Body of pancreas (tissue), 4 donors: ENCODE measurements around the gene SMG9. TPM values are rescaled to one million over a fixed set of nuclear protein-coding genes. Genes with fewer than 3 reads are reported as not detected.

ENCODE experiments used
- ATAC-seq: fragments of 150-250 bp; one replicate; pipeline ENCODE4 v1.9.1; 2016
- DNase-seq, 4 donors: peaks; one replicate each; pipeline ENCODE4 v3.0.0-alpha.2; 2019
- H3K27ac ChIP-seq, 4 donors: fragments of 200-600 bp; sonication (generic); 1 replicate in 3 of 4; 2 replicates in 1 of 4; pipeline versions ENCODE4 v1.5.1 to v1.6.1; 2016 to 2019; ENCODE audit warnings: mild to moderate bottlenecking in 1 of 4, mixed read lengths in 1 of 4, moderate library complexity in 1 of 4
- H3K27me3 ChIP-seq, 2 donors: fragments of 200-600 bp; sonication (generic); one replicate each; pipeline ENCODE4 v1.6.0; 2016; ENCODE audit warnings: mild to moderate bottlenecking in 1 of 2
- H3K36me3 ChIP-seq, 2 donors: fragments of 200-600 bp; sonication (generic); replicated peaks in 1 of 2; 2 replicates each; pipeline ENCODE4 v1.5.1; 2016; ENCODE audit warnings: low read depth in 2 of 2; ENCODE audit not compliant: insufficient read depth in 1 of 2
- H3K4me1 ChIP-seq: fragments of 200-600 bp; sonication (generic); one replicate; pipeline ENCODE4 v1.6.0; 2016
- H3K4me3 ChIP-seq, 2 donors: fragments of 200-600 bp; sonication (generic); 1 replicate in 1 of 2; 2 replicates in 1 of 2; pipeline ENCODE4 v1.5.1; 2016 to 2019
- H3K9me3 ChIP-seq, 3 donors: fragments of 200-600 bp; sonication (generic); 1 replicate in 2 of 3; 2 replicates in 1 of 3; pipeline ENCODE4 v1.5.1; 2016
- CTCF ChIP-seq, 7 experiments: fragments of 450-650 bp in 4 of 7; fragments of 200-600 bp in 3 of 7; sonication (generic) in 3 of 7; IDR thresholded peaks; one replicate each; pipeline ENCODE4 v1.5.1; 2016 to 2019; ENCODE audit warnings: antibody characterized with exemption in 7 of 7
- POLR2A ChIP-seq, 3 donors: fragments of 450-650 bp; IDR thresholded peaks; one replicate each; pipeline ENCODE4 v1.6.1; 2016; ENCODE audit warnings: antibody characterized with exemption in 3 of 3, mild to moderate bottlenecking in 2 of 3
- WGBS, 2 donors: methylation state at CpG; one replicate each; pipeline ENCODE4 v1.1.5; 2017; 5-methylcytosine and 5-hydroxymethylcytosine counted together
- intact Hi-C: fragments of 100-400 bp; cut with DNase I; formaldehyde crosslinking; loops from one replicate; pipeline ENCODE4 v1.15.1; 2023
- total RNA-seq, 2 donors: library from RNA; depleted of rRNA; stranded (reverse); fragments of >200 nt; gene quantifications; one replicate each; pipeline ENCODE4 v1.1.0, GENCODE V29; 2016

Gene SMG9
- total RNA-seq, 2 donors from 2014 or later, result 8.3 to 52.1 TPM

- Histone ChIP-seq H3K4me1 (peaks cover 8% of the 10 kb centered on the region), H3K36me3 (no peaks in the 10 kb centered on the region), H3K9me3 (peaks cover 0 to 1% (median 0%) of the 10 kb centered on the region in 3 donors), H3K27me3 (no peaks in the 10 kb centered on the region), H3K4me3 (no peak overlapping the region), H3K27ac (no peak overlapping the region)
- TF ChIP-seq CTCF (IDR thresholded peaks at IDR 0.05) (no peak), POLR2A (IDR thresholded peaks at IDR 0.05) (no peak)
- ATAC-seq (no peak), DNase-seq (no peak)
- intact Hi-C loops, result no loop called here
- 10 to 55% methylated on average over 2 to 5 of the region's 5 CpGs for WGBS, 2 donors
These were observed 57.5 kb downstream of the SMG9 start for GRCh38 chr19:43697295-43697694.

GRCh38 chr19:43695985-43696704, 58.6 kb downstream of the SMG9 start:
- Histone ChIP-seq H3K27me3 (no peaks in the 10 kb centered on the region), H3K36me3 (no peaks in the 10 kb centered on the region), H3K9me3 (peaks cover 0 to 12% (median 0%) of the 10 kb centered on the region in 3 donors), H3K27ac (no peak overlapping the region), H3K4me1 (peaks cover 8% of the 10 kb centered on the region), H3K4me3 (no peak overlapping the region)
- ATAC-seq (no peak), DNase-seq (no peak)
- TF ChIP-seq POLR2A (IDR thresholded peaks at IDR 0.05) (no peak), CTCF (IDR thresholded peaks at IDR 0.05) (no peak)
- intact Hi-C loops, result no loop called here
- 68 to 85% methylated on average over 5 to 6 of the region's 6 CpGs for WGBS, 2 donors

- TF ChIP-seq CTCF (IDR thresholded peaks at IDR 0.05) (no peak), POLR2A (IDR thresholded peaks at IDR 0.05) (no peak)
- H3K4me3 ChIP-seq, result no peak overlapping the region
- no peaks in the 10 kb centered on the region for H3K36me3 ChIP-seq
- intact Hi-C loops, result no loop called here
- H3K4me1 ChIP-seq, result peaks cover 5% of the 10 kb centered on the region
- H3K27ac ChIP-seq, result no peak overlapping the region
- ATAC-seq (no peak), DNase-seq (no peak)
- no peaks in the 10 kb centered on the region for H3K27me3 ChIP-seq
- 40 to 58% methylated on average over 3 to 5 of the region's 5 CpGs for WGBS, 2 donors
- H3K9me3 ChIP-seq, result peaks cover 0 to 20% (median 0%) of the 10 kb centered on the region in 3 donors
These were observed 60.2 kb downstream of the SMG9 start for GRCh38 chr19:43694553-43694952.

- TF ChIP-seq CTCF (IDR thresholded peaks at IDR 0.05) (no peak), POLR2A (IDR thresholded peaks at IDR 0.05) (no peak)
- Histone ChIP-seq H3K4me3 (no peak overlapping the region), H3K27ac (peak overlapping the region in 1 of 4 donors; percentile 48), H3K9me3 (peaks cover 0 to 20% (median 0%) of the 10 kb centered on the region in 3 donors), H3K4me1 (no peaks in the 10 kb centered on the region), H3K36me3 (no peaks in the 10 kb centered on the region), H3K27me3 (no peaks in the 10 kb centered on the region)
- DNase-seq (no peak), ATAC-seq (no peak)
- intact Hi-C loops, result no loop called here
- 57 to 74% methylated on average over 4 of the region's 4 CpGs for WGBS, 2 donors
These were observed 61.9 kb downstream of the SMG9 start for GRCh38 chr19:43692877-43693276.

GRCh38 chr19:43692385-43692784, 62.4 kb downstream of the SMG9 start:
- H3K4me3 ChIP-seq, result no peak overlapping the region
- DNase-seq, result no peak
- peak overlapping the region in 1 of 4 donors; percentile 48 for H3K27ac ChIP-seq
- intact Hi-C loops, result no loop called here
- no peaks in the 10 kb centered on the region for H3K36me3 ChIP-seq
- no peak for TF ChIP-seq CTCF (IDR thresholded peaks at IDR 0.05)
- WGBS, 2 donors, result 69 to 74% methylated on average over 2 of the region's 2 CpGs
- H3K27me3 ChIP-seq, result no peaks in the 10 kb centered on the region
- ATAC-seq, result no peak
- H3K4me1 ChIP-seq, result no peaks in the 10 kb centered on the region
- peaks cover 0 to 20% (median 0%) of the 10 kb centered on the region in 3 donors for H3K9me3 ChIP-seq
